Activated CD4-positive, alpha-beta T cell treated with anti-CD3 and anti-CD28 coated beads, Interleukin-2, amount 50 U/mL, for 1 hour (primary cell): ENCODE results near the gene RSRC2.
"Not testable (repeated sequence)": the region's sequence is repeated elsewhere in the genome, so short reads cannot be mapped to it uniquely, and the experiment has no call there.

ENCODE experiments used
- DNase-seq: peaks from one replicate; pipeline ENCODE4 v3.0.0-alpha.2; 2020

The RSRC2 gene

DNA sequence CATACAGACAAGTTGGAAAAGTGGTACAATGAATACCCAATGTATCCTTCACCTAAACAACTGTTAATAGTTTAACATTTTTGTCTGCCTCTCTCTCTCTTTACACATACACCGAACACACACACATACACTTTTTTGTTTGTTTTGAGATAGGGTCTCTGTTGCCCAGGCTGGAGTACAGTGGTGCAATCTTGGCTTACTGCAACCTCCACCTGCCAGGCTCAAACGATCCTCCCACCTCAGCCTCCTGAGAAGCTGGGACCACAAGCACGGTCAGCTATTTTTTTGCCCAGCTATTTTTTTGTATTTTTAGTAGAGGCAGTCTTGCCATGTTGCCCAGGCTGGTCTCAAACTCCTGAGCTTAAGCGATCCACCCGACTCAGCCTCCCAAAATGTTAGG lies 42.8 kb downstream of the RSRC2 start:
- DNase-seq, result no peak

DNA sequence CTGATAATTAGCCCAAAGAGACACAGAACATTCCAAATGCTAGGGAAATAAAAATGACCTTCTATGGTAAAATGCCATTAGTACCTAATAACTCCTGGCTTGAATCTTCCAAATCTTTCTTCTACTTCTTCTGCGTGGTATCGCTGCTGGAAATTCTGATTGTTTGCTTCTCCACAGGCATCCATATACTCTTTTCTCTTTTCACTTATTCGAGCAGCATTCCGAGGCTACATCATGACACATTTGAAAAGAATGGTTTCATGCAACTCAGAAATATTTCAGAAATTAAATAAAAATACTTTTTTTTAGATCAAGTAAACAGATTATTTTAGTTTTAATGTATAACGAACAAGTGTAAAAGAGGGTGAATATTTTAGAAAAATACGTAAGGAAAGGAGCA lies 44.9 kb downstream of the RSRC2 start:
- DNase-seq, result no peak

DNA sequence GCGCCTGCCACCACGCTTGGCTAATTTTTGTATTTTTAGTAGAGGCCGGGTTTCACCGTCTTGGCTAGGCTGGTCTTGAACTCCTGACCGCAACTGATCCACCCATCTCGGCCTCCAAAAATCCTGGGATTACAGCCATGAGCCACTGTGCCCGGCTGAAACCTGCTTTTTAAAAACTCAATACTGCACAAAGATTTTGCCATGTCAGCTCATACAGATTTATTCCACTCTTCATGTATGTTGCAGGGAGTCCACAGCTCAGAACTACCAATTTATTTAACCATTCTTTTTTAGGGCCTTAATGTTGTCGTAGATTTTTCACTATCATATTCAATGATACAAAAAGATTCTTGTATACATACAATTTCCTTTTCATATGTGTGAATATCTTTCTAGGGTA lies 46.0 kb downstream of the RSRC2 start:
- no peak for DNase-seq

DNA sequence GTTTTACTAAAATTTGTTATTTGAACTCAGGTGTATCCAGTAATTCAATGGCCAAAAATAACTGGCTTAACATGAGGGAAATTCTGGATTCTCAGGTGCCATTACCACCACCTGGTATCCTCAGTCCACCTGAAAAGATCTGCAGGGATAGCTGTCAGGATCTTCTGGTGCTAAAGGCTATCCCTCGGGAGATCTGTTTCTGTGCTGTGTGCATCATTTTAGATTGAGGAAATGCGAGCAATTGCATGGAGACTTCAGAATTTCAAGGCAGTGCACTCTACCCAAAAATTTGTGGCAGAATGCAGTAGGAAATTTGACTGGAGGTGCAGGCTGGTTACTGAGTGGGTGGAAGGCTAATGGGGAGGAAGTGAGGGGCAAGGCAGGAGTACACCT lies 52.4 kb downstream of the RSRC2 start:
- DNase-seq, result no peak

DNA sequence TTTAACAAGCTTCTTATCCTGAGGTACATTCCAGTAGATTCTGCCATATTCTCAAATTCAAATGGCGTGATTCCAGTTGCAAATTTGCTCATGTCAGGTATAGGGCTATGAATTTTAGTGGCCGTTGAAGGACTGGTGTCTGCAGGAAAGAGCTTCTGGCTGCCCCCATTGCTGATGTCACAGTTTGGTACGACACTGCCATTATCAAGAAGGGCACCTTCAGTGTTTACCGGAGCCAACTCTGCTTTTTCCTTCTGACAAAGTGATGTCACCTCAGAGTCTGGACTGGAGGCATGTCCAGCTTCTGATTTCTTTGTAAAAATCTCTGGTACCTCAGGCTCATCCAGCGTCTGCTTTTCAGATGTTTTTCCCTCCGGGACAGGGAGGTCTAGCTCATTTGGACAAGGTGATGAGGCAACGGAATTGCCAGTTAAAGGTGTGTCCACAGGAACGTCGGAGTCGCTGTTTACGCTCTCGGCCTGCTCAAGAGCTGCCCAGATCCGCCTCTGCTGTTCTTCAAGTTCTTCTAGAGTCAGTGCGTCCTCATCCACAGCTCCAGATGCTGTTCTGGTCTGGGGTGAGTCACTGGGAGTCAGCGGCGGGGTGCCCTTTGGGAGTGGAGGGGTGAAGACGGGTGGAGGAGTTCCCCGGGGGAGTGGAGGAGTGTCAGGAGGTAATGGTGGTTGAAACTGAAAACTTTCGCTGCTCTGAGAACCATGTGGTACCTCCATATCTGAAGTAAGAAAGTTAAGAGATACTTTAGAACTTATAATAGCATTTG lies 53.0 kb downstream of the RSRC2 start:
- no peak for DNase-seq

DNA sequence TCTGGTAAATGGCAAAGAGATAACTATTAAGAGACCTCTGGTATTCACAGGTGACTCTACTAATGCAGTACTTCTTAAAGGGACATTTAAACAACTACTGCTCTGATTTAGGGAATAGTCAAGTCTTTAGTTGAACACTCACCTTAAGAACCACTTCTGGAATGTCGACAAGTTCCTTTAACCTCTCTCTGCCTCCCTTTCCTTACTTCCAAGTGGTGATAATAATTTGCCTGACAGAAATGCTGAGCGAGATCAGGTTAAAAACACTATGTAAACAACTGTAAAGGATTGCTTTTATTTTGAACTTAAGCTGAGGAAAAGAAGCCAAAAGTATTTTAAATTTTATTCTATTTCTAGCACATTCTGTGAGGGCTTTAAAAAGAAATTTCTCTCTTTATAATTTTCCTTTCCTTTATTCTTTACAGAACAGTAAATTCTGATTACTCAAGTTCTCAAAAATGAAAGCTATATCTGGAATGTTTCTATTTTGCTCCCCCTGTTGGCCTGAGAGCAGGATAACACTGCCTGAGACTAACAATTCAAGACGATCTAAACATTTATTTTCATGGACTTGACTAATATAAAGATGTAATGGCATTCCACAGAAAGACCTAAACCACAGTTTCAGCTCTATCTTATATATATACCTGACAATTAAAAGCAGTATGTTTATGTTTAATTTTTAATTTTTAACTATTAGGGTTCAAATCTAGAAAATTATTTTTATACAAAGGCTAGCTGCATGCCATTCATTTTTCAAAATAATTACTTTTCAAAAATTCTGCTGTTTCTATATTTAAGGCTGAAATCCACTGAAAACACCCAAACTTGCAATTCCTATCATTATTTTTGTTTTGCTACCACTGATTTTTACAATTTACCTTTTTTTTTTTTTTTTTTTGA lies 55.2 kb downstream of the RSRC2 start:
- peak; percentile 10 for DNase-seq

DNA sequence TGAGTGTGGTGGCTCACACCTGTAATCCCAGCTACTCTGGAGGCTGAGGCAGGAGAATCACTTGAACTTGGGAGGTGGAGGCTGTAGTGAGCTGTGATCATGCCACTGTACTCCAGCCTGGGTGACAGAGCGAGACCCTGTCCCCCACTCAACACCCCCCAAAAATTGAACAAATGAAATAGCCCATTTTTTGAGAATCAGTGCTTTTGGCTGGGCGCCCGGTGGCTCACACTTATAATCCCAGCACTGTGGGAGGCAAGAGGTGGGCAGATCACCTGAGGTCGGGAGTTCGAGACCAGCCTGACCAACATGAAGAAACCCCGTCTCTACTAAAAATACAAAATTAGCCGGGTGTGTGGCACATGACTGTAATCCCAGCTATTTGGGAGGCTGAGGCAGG lies 56.2 kb downstream of the RSRC2 start:
- not testable (repeated sequence) for DNase-seq

DNA sequence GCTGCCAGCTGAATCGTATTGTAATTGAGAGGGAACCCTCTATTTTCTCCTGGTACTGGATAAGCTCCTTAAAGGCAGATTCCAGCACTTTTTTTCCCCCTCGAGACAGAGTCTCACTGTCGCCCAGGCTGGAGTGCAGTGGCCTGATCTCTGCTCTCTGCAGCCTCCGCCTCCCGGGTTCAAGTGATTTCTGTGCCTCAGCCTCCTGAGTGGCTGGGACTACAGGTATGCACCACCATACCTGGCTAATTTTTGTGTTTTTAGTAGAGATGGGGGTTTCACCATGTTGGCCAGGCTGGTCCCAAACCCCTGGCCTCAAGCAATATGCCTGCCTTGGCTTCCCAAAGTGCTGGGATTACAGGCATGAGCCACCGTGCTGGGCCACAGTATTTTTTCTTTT lies 56.9 kb downstream of the RSRC2 start:
- not testable (repeated sequence) for DNase-seq

DNA sequence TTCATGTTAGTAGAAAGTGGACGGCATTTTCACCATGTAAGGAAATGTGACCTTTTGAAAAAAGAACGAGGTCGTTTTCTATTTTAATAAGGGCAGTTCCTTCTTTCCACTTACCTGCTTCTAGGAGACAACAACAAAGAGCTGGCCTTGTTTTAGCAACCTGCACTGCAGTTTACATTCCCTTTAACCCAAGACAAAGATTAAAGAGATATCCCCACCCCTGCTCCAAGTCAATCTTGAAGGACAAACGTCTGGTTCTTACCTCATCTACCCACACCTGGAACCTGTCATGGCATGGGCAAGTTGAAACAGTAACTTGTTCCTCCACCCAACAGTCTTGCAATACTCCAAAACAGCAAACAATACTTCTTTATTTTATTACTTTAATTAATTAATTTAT lies 58.8 kb downstream of the RSRC2 start:
- no peak for DNase-seq

DNA sequence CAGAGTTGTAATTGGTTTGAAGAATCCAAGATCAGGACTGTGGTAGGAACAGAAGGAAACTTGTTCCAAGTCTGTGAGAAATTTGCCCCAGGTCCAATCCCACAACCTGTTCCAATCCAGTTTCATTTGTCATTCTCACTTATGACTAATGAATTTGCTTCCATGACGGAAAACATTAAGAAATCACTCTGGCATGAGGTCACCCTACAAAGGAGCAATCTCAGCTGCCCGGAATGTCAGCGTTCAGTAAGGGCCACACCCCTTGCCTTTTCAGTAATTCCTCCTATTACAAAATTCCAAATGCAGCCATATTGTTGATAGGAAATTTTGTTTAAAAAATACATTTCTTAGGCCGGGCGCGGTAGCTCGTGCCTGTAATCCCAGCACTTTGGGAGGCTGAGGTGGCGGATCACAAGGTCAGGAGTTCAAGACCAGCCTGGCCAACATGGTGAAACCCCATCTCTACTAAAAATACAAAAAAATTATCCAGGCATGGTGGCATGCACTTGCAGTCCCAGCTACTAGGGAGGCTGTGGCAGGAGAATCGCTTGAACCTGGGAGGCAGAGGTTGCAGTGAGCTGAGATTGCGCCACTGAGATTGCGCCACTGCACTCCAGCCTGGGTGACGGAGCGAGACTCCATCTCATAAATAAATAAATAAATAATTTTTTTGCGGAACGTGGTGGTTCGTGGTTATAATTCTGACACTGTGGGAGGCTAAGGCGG lies 62.3 kb downstream of the RSRC2 start:
- DNase-seq, result not testable (repeated sequence)

DNA sequence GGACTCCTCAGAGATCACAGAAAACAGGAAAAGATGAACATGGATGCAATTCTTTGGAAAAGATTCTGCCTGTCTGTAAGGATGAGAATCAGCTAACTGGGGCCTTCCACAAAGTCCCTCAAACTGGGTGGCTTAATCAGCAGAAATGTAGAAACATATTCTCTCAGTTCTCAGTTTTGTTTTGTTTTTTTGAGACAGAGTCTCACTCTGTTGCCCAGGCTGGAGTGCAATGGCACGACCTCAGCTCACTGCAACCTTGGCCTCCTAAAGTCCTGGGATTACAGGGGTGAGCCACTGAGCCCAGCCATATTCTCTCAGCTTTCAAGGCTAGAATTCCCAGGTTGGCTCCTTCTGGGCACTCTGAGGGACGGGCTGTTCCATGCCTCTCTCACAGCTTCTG lies 66.1 kb downstream of the RSRC2 start:
- no peak for DNase-seq

DNA sequence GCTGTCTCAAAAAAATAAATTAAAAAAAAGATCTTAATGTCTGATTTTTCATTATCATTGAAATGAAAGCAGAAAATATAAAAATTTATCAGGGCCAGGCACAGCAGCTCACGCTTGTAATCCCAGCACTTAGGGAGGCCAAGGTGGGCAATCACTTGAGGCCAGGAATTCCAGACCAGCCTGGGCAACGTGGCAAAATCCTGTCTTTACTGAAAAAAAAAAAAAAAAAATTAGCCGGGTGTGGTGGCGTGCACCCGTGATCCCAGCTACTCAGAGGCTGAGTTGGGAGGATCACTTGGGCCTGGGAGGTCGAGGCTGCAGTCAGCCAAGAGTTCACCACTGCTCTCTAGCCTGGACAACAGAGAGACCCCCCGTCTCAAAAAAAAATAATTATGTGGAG lies 66.7 kb downstream of the RSRC2 start:
- DNase-seq, result no peak

DNA sequence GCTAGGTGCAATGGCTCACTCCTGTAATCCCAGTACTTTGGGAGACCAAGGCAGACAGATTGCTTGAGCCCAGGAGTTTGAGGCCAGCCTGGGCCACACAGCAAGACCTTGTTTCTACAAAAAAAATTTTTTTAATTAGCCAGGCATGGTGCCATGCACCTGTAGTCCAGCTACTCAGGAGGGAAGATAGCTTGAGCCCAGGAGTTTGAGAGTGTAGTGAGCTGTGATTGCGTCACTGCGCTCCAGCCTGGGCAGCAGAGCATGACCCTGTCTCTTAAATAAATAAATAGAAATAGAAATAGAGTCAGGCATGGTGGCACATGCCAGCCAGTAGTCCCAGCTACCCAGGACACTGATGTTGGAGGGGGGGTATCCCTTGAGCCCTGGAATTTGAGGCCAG lies 67.5 kb downstream of the RSRC2 start:
- DNase-seq, result no peak

DNA sequence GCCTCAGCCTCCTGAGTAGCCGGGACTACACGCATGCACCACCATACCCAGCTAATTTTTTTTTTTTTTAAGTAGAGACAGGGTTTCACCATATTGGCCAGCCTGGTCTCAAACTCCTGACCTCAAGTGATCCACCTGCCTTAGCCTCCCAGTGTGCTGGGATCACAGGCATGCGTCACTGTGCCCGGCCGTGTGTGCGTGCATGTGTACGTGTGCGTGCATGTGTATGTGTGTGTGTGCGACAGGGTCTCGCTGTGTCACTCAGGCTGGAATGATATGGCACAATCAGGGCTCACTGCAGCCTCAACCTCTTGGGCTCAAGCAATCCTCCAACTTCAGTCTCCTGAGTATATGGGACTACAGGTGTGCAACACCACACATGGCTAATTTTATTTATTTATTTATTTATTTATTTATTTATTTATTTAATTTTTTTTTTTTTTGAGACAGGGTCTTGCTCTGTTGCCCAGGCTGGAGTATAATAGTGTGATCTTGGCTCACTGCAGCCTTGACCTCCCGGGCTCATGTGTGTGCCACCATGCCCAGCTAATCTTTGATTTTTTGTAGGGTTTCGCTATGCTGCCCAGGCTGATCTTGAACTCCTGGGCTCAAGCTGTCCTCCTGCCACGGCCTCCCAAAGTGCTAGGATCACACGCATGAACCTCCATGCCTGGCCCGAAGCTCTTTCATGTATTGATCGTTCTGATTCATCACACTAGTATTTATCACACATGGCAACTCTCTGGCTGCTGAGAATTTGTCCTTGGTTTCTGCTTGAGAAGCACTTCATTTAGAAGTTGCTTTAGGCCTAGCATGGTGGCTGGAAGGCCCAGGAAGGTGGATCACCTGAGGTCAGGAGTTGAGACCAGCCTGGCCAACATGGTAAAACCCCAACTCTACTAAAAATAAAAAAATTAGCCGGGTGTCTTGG lies 68.4 kb downstream of the RSRC2 start:
- DNase-seq, result no peak

DNA sequence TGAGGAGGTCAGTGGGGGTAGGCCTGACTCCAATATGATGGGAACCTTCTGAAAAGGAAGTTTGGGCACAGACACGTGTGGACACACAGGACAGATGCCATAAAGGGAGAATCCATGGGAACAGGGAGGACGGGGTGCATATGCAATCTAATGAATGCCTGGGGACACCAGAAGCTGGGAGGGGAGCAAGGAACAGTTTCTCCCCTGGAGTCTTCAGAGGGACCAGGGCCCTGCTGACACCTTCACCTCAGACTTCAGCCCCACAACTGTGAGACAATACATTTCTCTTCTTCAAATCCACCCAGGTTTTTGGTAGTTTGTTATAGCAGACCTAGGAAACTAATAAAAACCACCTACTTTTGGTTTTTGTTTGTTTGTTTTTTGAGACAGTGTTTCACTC lies 69.1 kb downstream of the RSRC2 start:
- DNase-seq, result no peak

DNA sequence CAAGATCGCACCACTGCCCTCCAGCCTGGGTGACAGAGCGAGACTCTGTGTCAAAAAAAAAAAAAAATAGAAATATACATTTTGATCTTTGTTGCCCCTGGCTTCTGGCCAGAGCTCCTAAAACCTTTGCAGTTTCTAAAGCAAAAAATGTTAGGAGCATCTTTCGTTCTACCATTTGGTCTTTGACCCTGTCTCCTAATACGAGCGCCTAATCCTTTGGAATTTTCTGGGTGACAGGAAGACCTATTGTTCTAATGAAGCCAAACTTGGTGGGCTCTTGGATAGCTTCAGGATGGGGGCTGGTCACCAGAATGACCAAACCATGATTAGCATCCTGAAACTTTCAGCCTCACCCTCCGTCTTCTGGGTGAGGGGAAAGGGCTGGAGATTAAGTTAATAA lies 72.0 kb downstream of the RSRC2 start:
- no peak for DNase-seq

DNA sequence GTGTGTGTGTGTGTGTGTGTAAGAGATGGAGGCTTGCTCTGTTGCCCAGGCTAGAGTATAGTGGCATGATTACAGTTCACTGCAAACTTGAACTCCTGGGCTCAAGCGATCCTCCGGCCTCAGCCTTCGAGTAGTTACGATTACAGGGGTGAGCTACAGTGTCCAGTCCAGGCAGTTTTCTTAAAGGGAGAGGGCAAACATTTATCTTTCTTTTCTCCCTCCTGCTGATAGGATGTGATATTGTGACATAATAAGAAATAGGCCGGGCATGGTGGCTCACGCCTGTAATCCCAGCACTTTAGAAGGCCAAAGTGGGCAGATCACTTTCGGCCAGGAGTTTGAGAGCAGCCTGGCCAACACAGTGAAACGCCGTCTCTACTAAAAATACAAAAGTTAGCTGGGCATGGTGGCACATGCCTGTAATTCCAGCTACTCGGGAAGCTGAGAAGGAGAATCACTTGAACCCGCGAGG lies 72.5 kb downstream of the RSRC2 start:
- DNase-seq, result no peak
